Esophagus squamous epithelium (tissue), 5 donors: ENCODE measurements around the gene UBXN10. TPM values are rescaled to one million over a fixed set of nuclear protein-coding genes. Genes with fewer than 3 reads are reported as not detected.

ENCODE experiments used
- DNase-seq: peaks from one replicate; lab custom pipeline; 2025; lab: John Stamatoyannopoulos, UW
- H3K27ac ChIP-seq, 4 donors: fragments of 200-600 bp; sonication (generic); one replicate each; pipeline ENCODE4 v1.5.1; 2016 to 2019; ENCODE audit warnings: mild to moderate bottlenecking in 1 of 4
- H3K27me3 ChIP-seq, 4 donors: fragments of 200-600 bp; sonication (generic); 1 replicate in 3 of 4; 2 replicates in 1 of 4; pipeline versions ENCODE4 v1.5.1 to v1.6.0; 2017 to 2021; ENCODE audit warnings: antibody characterized with exemption in 1 of 4
- H3K36me3 ChIP-seq, 3 donors: fragments of 200-600 bp; sonication (generic); one replicate each; pipeline ENCODE4 v1.5.1; 2016 to 2019
- H3K4me1 ChIP-seq, 3 donors: fragments of 200-600 bp; sonication (generic); one replicate each; pipeline ENCODE4 v1.5.1; 2017 to 2019
- H3K4me3 ChIP-seq, 4 donors: fragments of 200-600 bp; sonication (generic); 1 replicate in 3 of 4; 2 replicates in 1 of 4; pipeline ENCODE4 v1.5.1; 2016 to 2019; ENCODE audit warnings: mild to moderate bottlenecking in 2 of 4, moderate library complexity in 1 of 4
- H3K9me3 ChIP-seq, 3 donors: fragments of 200-600 bp; sonication (generic); one replicate each; pipeline ENCODE4 v1.5.1; 2016 to 2019
- CTCF ChIP-seq, 6 experiments: fragments of 450-650 bp in 4 of 6; fragments of 200-600 bp in 2 of 6; sonication (generic) in 2 of 6; IDR thresholded peaks; one replicate each; pipeline ENCODE4 v1.5.1; 2016 to 2019; ENCODE audit warnings: antibody characterized with exemption in 6 of 6, mild to moderate bottlenecking in 4 of 6, moderate library complexity in 4 of 6
- POLR2A ChIP-seq, 4 donors: fragments of 450-650 bp; IDR thresholded peaks; one replicate each; pipeline ENCODE4 v1.6.1; 2017; ENCODE audit warnings: antibody characterized with exemption in 4 of 4, mild to moderate bottlenecking in 4 of 4, moderate library complexity in 3 of 4
- WGBS, 2 donors: methylation state at CpG; one replicate each; pipeline ENCODE4 v1.1.5; 2018; 5-methylcytosine and 5-hydroxymethylcytosine counted together
- intact Hi-C: fragments of 100-400 bp; cut with DNase I; formaldehyde crosslinking; loops from one replicate; pipeline ENCODE4 v1.15.0; 2022
- total RNA-seq, 4 donors: library from RNA; depleted of rRNA; stranded (reverse); fragments of >200 nt; gene quantifications; one replicate each; pipeline ENCODE4 v1.1.0, GENCODE V29; 2016
- donor health status: DM: yes; HTN: yes; CAD: no.

UBXN10 gene
- total RNA-seq, 4 donors from 2014 or later: 0.11 to 5.5 (median 0.81) TPM

GRCh38 chr1:20187103-20187812 lies 1.4 kb downstream of the UBXN10 start:
- no peak for DNase-seq
- H3K27me3 ChIP-seq: peaks cover 0 to 93% (median 0%) of the 10 kb centered on the region in 4 donors

GRCh38 chr1:20187813-20188454 lies 2.0 kb downstream of the UBXN10 start:
- peaks cover 0 to 94% (median 0%) of the 10 kb centered on the region in 4 donors for H3K27me3 ChIP-seq
- WGBS, 2 donors: 44 to 63% methylated on average over 4 of the region's 4 CpGs
- TF ChIP-seq CTCF (IDR thresholded peaks at IDR 0.05) (no peak), POLR2A (IDR thresholded peaks at IDR 0.05) (no peak)
- peak overlapping the region; percentile 2 to 87 (median 80) for H3K27ac ChIP-seq
- intact Hi-C loops: no loop called here
- H3K4me3 ChIP-seq: no peak overlapping the region
- H3K36me3 ChIP-seq: no peaks in the 10 kb centered on the region
- no peak for DNase-seq
- H3K9me3 ChIP-seq: no peaks in the 10 kb centered on the region
- H3K4me1 ChIP-seq: peaks cover 5 to 52% (median 18%) of the 10 kb centered on the region in 3 donors

More at GRCh38 chr1:20187103-20187812, 1.4 kb downstream of the UBXN10 start:
- peak overlapping the region; percentile 28 to 87 (median 80) for H3K27ac ChIP-seq
- peak in 3 of 6 experiments; percentile 20 to 43 (median 40) for TF ChIP-seq CTCF (IDR thresholded peaks at IDR 0.05)
- TF ChIP-seq POLR2A (IDR thresholded peaks at IDR 0.05): no peak
- H3K36me3 ChIP-seq: no peaks in the 10 kb centered on the region
- no peaks in the 10 kb centered on the region for H3K9me3 ChIP-seq
- peaks cover 5 to 46% (median 18%) of the 10 kb centered on the region in 3 donors for H3K4me1 ChIP-seq
- WGBS, 2 donors: 42 to 56% methylated on average over 4 to 7 of the region's 7 CpGs
- peak overlapping the region in 2 of 4 donors; percentile 53 to 61 for H3K4me3 ChIP-seq
- intact Hi-C loops: no loop called here

- peaks cover 0 to 94% (median 0%) of the 10 kb centered on the region in 4 donors for H3K27me3 ChIP-seq
- H3K36me3 ChIP-seq: no peaks in the 10 kb centered on the region
- intact Hi-C loops: no loop called here
- 62 to 67% methylated on average over 4 of the region's 4 CpGs for WGBS, 2 donors
- no peak for DNase-seq
- H3K9me3 ChIP-seq: no peaks in the 10 kb centered on the region
- H3K4me1 ChIP-seq: peaks cover 5 to 54% (median 18%) of the 10 kb centered on the region in 3 donors
- no peak overlapping the region for H3K4me3 ChIP-seq
- TF ChIP-seq POLR2A (IDR thresholded peaks at IDR 0.05): no peak
- TF ChIP-seq CTCF (IDR thresholded peaks at IDR 0.05): no peak
- peak overlapping the region in 3 of 4 donors; percentile 79 to 87 (median 82) for H3K27ac ChIP-seq
Observed at GRCh38 chr1:20188455-20188817, 2.5 kb downstream of the UBXN10 start.

GRCh38 chr1:20189664-20190063 lies 3.8 kb downstream of the UBXN10 start:
- Histone ChIP-seq H3K4me1 (peaks cover 5 to 57% (median 23%) of the 10 kb centered on the region in 3 donors), H3K27ac (peak overlapping the region in 1 of 4 donors; percentile 46), H3K27me3 (peaks cover 0 to 92% (median 0%) of the 10 kb centered on the region in 4 donors), H3K36me3 (no peaks in the 10 kb centered on the region), H3K4me3 (no peak overlapping the region), H3K9me3 (no peaks in the 10 kb centered on the region)
- TF ChIP-seq CTCF (IDR thresholded peaks at IDR 0.05) (no peak), POLR2A (IDR thresholded peaks at IDR 0.05) (no peak)
- no peak for DNase-seq
- 79% methylated on average over 4 of the region's 4 CpGs for WGBS, 2 donors
- intact Hi-C loops: no loop called here
